ENCODE measurements around the gene SMTN. TPM values are rescaled to one million over a fixed set of nuclear protein-coding genes. Genes with fewer than 3 reads are reported as not detected.

SMTN gene
- total RNA-seq, 1 experiment from 2014 or later: 68.8 TPM

- POLR2A ChIA-PET (ENCODE audit: unreplicated experiment): no interaction called here
- Histone ChIP-seq H3F3A (ENCODE audit: insufficient read depth, low read depth) (no peaks in the 10 kb centered on the region), H3K36me3 (ENCODE audit: low read depth) (no peaks in the 10 kb centered on the region)
Observed at GRCh38 chr22:31150615-31151014, 69.5 kb downstream of the SMTN start.

GRCh38 chr22:31151872-31152271 is 70.8 kb downstream of the SMTN start:
- Histone ChIP-seq H3K4me3 (no peak overlapping the region), H3K9me3 (ENCODE audit: insufficient read depth, low read depth) (peaks cover 4% of the 10 kb centered on the region), H3K27ac (no peak overlapping the region), H4K20me1 (ENCODE audit: insufficient read depth) (no peaks in the 10 kb centered on the region), H3F3A (ENCODE audit: insufficient read depth, low read depth) (no peaks in the 10 kb centered on the region), H3K27me3 (ENCODE audit: insufficient read depth, low read depth) (no peaks in the 10 kb centered on the region), H3K4me1 (replicated peaks; ENCODE audit: insufficient read depth) (0 out of 2 replicates have a peak, but pooled peaks cover 6% of the 10 kb centered on the region), H2AFZ (no peak overlapping the region), H3K79me2 (ENCODE audit: low read depth) (no peaks in the 10 kb centered on the region), H3K4me2 (no peak overlapping the region), H3K36me3 (ENCODE audit: low read depth) (no peaks in the 10 kb centered on the region), H3K9me2 (ENCODE audit: insufficient read depth) (no peaks in the 10 kb centered on the region)
- TF ChIP-seq CTCF (conservative IDR thresholded peaks at IDR 0.05) (no peak), EZH2 (IDR thresholded peaks at IDR 0.05; ENCODE audit: low read depth) (no peak)
- ChIA-PET POLR2A (ENCODE audit: unreplicated experiment) (no interaction called here), CTCF (interaction anchor here (0.7 kb wide), 1 partner anchor 380 kb away, joined by 3 read pairs; no protein-coding TSS in a partner anchor)
- DNase-seq: no peak
- intact Hi-C loops (cut with micrococcal nuclease; ENCODE audit: unreplicated experiment): no loop called here
- no TSS peak for BruUV-seq (replicated peaks)

More at GRCh38 chr22:31150615-31151014, 69.5 kb downstream of the SMTN start:
- H3K27me3 ChIP-seq (ENCODE audit: insufficient read depth, low read depth): no peaks in the 10 kb centered on the region
- no peak overlapping the region for H3K27ac ChIP-seq
- TF ChIP-seq EZH2 (IDR thresholded peaks at IDR 0.05; ENCODE audit: low read depth) (no peak), CTCF (conservative IDR thresholded peaks at IDR 0.05) (peak; percentile 60)
- no peak overlapping the region for H2AFZ ChIP-seq
- DNase-seq: no peak
- H3K9me3 ChIP-seq (ENCODE audit: insufficient read depth, low read depth): peaks cover 7% of the 10 kb centered on the region
- intact Hi-C loops (cut with micrococcal nuclease; ENCODE audit: unreplicated experiment): no loop called here
- BruUV-seq (replicated peaks): no TSS peak
- 0 out of 2 replicates have a peak, but pooled peaks cover 6% of the 10 kb centered on the region for H3K4me1 ChIP-seq (replicated peaks; ENCODE audit: insufficient read depth)
- no peak overlapping the region for H3K4me3 ChIP-seq
- no peak overlapping the region for H3K4me2 ChIP-seq
- H4K20me1 ChIP-seq (ENCODE audit: insufficient read depth): no peaks in the 10 kb centered on the region
- H3K79me2 ChIP-seq (ENCODE audit: low read depth): no peaks in the 10 kb centered on the region
- no peaks in the 10 kb centered on the region for H3K9me2 ChIP-seq (ENCODE audit: insufficient read depth)
- CTCF ChIA-PET: no interaction called here

GRCh38 chr22:31153357-31153756 is 72.2 kb downstream of the SMTN start:
- TF ChIP-seq EZH2 (IDR thresholded peaks at IDR 0.05; ENCODE audit: low read depth) (no peak), CTCF (conservative IDR thresholded peaks at IDR 0.05) (no peak)
- Histone ChIP-seq H3K9me3 (ENCODE audit: insufficient read depth, low read depth) (no peaks in the 10 kb centered on the region), H3K4me2 (no peak overlapping the region), H3K27ac (no peak overlapping the region), H4K20me1 (ENCODE audit: insufficient read depth) (no peaks in the 10 kb centered on the region), H3K4me3 (no peak overlapping the region), H3K4me1 (replicated peaks; ENCODE audit: insufficient read depth) (0 out of 2 replicates have a peak, but pooled peaks cover 5% of the 10 kb centered on the region), H3F3A (ENCODE audit: insufficient read depth, low read depth) (no peaks in the 10 kb centered on the region), H3K27me3 (ENCODE audit: insufficient read depth, low read depth) (no peaks in the 10 kb centered on the region), H3K9me2 (ENCODE audit: insufficient read depth) (no peaks in the 10 kb centered on the region), H2AFZ (no peak overlapping the region), H3K79me2 (ENCODE audit: low read depth) (no peaks in the 10 kb centered on the region), H3K36me3 (ENCODE audit: low read depth) (no peaks in the 10 kb centered on the region)
- BruUV-seq (replicated peaks): no TSS peak
- ChIA-PET POLR2A (ENCODE audit: unreplicated experiment) (interaction anchor here (0.5 to 0.6 kb wide), 2 partner anchors 204 to 451 kb away, joined by 4 to 12 read pairs; no protein-coding TSS in a partner anchor), CTCF (interaction anchor here (0.7 kb wide), 1 partner anchor 45 kb away, joined by 7 read pairs; no protein-coding TSS in a partner anchor)
- no peak for DNase-seq
- intact Hi-C loops (cut with micrococcal nuclease; ENCODE audit: unreplicated experiment): no loop called here

Other genes starting within 250 kb of the SMTN start
- 39.8 and 52.9 TPM in 2 replicates for gene MORC2, start 112.5 kb upstream of the SMTN start, total RNA-seq (2021)
- gene TUG1, start 112.1 kb upstream of the SMTN start, total RNA-seq (2021): 80.6 and 105 TPM in 2 replicates
- 20.7 and 23.3 TPM in 2 replicates for gene SELENOM, start 26.2 kb downstream of the SMTN start, total RNA-seq (2021)
- gene INPP5J, start 41.6 kb downstream of the SMTN start, total RNA-seq (2021): 1.7 and 3.1 TPM in 2 replicates
- not detected in 2 replicates for gene PLA2G3, start 59.2 kb downstream of the SMTN start, total RNA-seq (2021)
- gene RNF185, start 78.9 kb downstream of the SMTN start, total RNA-seq (2021): 13.5 and 19.1 TPM in 2 replicates
- 32.8 and 42.5 TPM in 2 replicates for gene LIMK2, start 131.0 kb downstream of the SMTN start, total RNA-seq (2021)
- gene PIK3IP1, start 211.2 kb downstream of the SMTN start, total RNA-seq (2021): 15.7 and 17.4 TPM in 2 replicates